ENCODE data around the gene CHST11. TPM values are rescaled to one million over a fixed set of nuclear protein-coding genes. Genes with fewer than 3 reads are reported as not detected.

The CHST11 gene
- total RNA-seq, 1 donor from 2014 or later: 7.7 TPM

DNA sequence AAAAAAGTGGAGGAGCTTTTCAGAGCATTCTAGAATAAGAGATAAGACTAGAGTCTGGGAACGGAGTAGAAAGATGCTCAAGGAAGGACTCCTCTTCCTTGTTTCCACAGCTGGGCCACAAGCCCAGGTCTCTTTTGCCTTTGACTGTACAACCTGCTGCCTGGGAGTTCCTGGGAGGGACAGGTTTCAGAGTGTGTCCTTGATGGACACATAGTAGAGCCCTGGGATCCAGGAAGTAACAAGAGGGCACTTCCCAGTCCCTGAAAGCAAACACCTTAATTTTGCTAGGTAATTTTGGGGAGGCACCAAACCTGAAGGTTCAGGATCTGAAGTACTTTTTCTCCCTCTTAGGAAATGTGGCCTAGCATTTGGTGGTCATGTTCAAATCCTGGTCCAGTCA lies 44.4 kb downstream of the CHST11 start:
- Histone ChIP-seq H3K36me3 (no peaks in the 10 kb centered on the region), H3K4me3 (no peak overlapping the region), H3K9me3 (ENCODE audit: low read depth) (no peaks in the 10 kb centered on the region), H3K79me2 (ENCODE audit: low read depth) (peaks cover 22% of the 10 kb centered on the region), H3K4me1 (peaks cover 22% of the 10 kb centered on the region), H2AFZ (replicated peaks) (no peak overlapping the region), H3K27me3 (no peaks in the 10 kb centered on the region), H3K4me2 (no peak overlapping the region), H3K27ac (no peak overlapping the region), H3K9ac (no peak overlapping the region), H4K20me1 (ENCODE audit: low read depth) (peaks cover 34% of the 10 kb centered on the region), H3F3A (ENCODE audit: low read depth) (no peaks in the 10 kb centered on the region)
- peaks cover 4% of the 10 kb centered on the region for H3K27me3 Mint-ChIP-seq (ENCODE audit: insufficient read depth, low read depth)
- no peaks in the 10 kb centered on the region for H3K9me3 Mint-ChIP-seq
- no peak overlapping the region for H3K27ac Mint-ChIP-seq
- H3K4me3 Mint-ChIP-seq: no peak overlapping the region
- peaks cover 69% of the 10 kb centered on the region for H3K4me1 Mint-ChIP-seq
- DNase-seq (ENCODE audit: low spot score): no peak
- H3K36me3 Mint-ChIP-seq: peaks cover 4% of the 10 kb centered on the region
- TF ChIP-seq EZH2phosphoT487 (IDR thresholded peaks at IDR 0.05) (no peak), EZH2 (IDR thresholded peaks at IDR 0.05) (no peak)
- TF ChIP-seq, protein P1, sequence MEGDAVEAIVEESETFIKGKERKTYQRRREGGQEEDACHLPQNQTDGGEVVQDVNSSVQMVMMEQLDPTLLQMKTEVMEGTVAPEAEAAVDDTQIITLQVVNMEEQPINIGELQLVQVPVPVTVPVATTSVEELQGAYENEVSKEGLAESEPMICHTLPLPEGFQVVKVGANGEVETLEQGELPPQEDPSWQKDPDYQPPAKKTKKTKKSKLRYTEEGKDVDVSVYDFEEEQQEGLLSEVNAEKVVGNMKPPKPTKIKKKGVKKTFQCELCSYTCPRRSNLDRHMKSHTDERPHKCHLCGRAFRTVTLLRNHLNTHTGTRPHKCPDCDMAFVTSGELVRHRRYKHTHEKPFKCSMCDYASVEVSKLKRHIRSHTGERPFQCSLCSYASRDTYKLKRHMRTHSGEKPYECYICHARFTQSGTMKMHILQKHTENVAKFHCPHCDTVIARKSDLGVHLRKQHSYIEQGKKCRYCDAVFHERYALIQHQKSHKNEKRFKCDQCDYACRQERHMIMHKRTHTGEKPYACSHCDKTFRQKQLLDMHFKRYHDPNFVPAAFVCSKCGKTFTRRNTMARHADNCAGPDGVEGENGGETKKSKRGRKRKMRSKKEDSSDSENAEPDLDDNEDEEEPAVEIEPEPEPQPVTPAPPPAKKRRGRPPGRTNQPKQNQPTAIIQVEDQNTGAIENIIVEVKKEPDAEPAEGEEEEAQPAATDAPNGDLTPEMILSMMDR (IDR thresholded peaks at IDR 0.05): no peak

DNA sequence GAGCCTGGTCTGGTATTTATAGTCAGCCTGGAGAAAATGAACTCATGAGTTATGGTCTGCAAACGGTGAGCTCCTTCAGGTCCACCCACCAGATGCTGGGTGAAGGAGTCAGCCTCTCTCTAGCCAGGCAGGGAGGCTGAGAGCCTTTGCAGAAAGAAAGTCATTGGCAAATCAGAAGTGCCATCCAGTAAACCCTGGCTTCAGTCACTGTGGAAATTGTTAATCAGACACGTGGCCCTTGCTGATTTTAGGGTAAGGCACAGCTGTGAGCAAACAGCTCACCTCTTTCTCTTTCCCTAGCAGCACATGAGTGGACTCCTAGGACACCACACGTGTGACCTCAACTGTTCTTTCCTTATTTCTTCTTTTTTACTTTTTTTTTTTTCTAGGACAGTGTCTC lies 44.9 kb downstream of the CHST11 start:
- Mint-ChIP-seq H3K36me3 (peaks cover 4% of the 10 kb centered on the region), H3K4me3 (no peak overlapping the region), H3K27me3 (ENCODE audit: insufficient read depth, low read depth) (peaks cover 4% of the 10 kb centered on the region), H3K4me1 (peaks cover 70% of the 10 kb centered on the region), H3K27ac (no peak overlapping the region), H3K9me3 (no peaks in the 10 kb centered on the region)
- Histone ChIP-seq H3K9ac (no peak overlapping the region), H2AFZ (replicated peaks) (no peak overlapping the region), H3K4me1 (peaks cover 25% of the 10 kb centered on the region), H3K27ac (no peak overlapping the region), H3K79me2 (ENCODE audit: low read depth) (peaks cover 23% of the 10 kb centered on the region), H3K36me3 (no peaks in the 10 kb centered on the region), H4K20me1 (ENCODE audit: low read depth) (peaks cover 37% of the 10 kb centered on the region), H3K4me2 (no peak overlapping the region), H3F3A (ENCODE audit: low read depth) (no peaks in the 10 kb centered on the region), H3K4me3 (no peak overlapping the region), H3K9me3 (ENCODE audit: low read depth) (no peaks in the 10 kb centered on the region), H3K27me3 (no peaks in the 10 kb centered on the region)
- TF ChIP-seq EZH2 (IDR thresholded peaks at IDR 0.05) (no peak), EZH2phosphoT487 (IDR thresholded peaks at IDR 0.05) (no peak)
- TF ChIP-seq, protein P1 (IDR thresholded peaks at IDR 0.05): no peak
- no peak for DNase-seq (ENCODE audit: low spot score)

DNA sequence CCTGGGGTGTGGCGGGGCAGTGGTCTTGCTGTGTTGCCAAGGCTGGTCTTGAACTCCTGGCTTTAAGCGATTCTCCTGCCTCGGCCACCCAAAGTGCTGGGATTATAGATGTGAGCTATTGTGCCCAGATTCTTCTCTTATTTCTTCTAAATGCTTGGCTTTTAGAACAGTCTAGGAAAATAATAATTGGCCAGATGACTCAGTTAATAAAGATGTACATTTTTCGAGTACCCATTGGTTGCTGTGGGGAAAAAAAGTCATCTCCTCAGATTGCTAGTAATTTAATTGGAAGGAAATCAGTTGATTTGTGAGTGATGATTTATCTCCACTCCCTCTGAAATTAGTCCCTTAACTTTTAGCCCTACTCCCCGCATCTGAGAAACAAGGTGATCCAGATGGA lies 45.5 kb downstream of the CHST11 start:
- H3K4me3 Mint-ChIP-seq: no peak overlapping the region
- peaks cover 1% of the 10 kb centered on the region for H3K36me3 Mint-ChIP-seq
- Histone ChIP-seq H2AFZ (replicated peaks) (no peak overlapping the region), H3K4me3 (no peak overlapping the region), H3K9me3 (ENCODE audit: low read depth) (no peaks in the 10 kb centered on the region), H3K36me3 (no peaks in the 10 kb centered on the region), H3K4me2 (no peak overlapping the region), H3F3A (ENCODE audit: low read depth) (no peaks in the 10 kb centered on the region), H3K79me2 (ENCODE audit: low read depth) (peaks cover 26% of the 10 kb centered on the region), H3K4me1 (peaks cover 31% of the 10 kb centered on the region), H4K20me1 (ENCODE audit: low read depth) (peaks cover 43% of the 10 kb centered on the region), H3K9ac (no peak overlapping the region), H3K27me3 (no peaks in the 10 kb centered on the region), H3K27ac (no peak overlapping the region)
- no peak for TF ChIP-seq EZH2phosphoT487 (IDR thresholded peaks at IDR 0.05)
- TF ChIP-seq EZH2 (IDR thresholded peaks at IDR 0.05): no peak
- TF ChIP-seq, protein P1 (IDR thresholded peaks at IDR 0.05): no peak
- H3K27ac Mint-ChIP-seq: no peak overlapping the region
- DNase-seq (ENCODE audit: low spot score): no peak
- H3K4me1 Mint-ChIP-seq: peaks cover 68% of the 10 kb centered on the region
- no peaks in the 10 kb centered on the region for H3K9me3 Mint-ChIP-seq
- peaks cover 2% of the 10 kb centered on the region for H3K27me3 Mint-ChIP-seq (ENCODE audit: insufficient read depth, low read depth)

Data from neural progenitor cell (in vitro differentiated cells).